SK-N-MC (cell line): ENCODE data around the gene CD99.

Experiments
- EZH2 ChIP-seq: fragments of 200-600 bp; sonication (generic); IDR thresholded peaks from one replicate; pipeline ENCODE4 v1.6.1; 2017; ENCODE audit warnings: antibody characterized with exemption
- POLR2AphosphoS5 ChIP-seq: IDR thresholded peaks from 2 replicates; pipeline ENCODE4 v1.6.1; 2012; ENCODE audit warnings: mild to moderate bottlenecking, low read depth, low read length, borderline replicate concordance

DNA sequence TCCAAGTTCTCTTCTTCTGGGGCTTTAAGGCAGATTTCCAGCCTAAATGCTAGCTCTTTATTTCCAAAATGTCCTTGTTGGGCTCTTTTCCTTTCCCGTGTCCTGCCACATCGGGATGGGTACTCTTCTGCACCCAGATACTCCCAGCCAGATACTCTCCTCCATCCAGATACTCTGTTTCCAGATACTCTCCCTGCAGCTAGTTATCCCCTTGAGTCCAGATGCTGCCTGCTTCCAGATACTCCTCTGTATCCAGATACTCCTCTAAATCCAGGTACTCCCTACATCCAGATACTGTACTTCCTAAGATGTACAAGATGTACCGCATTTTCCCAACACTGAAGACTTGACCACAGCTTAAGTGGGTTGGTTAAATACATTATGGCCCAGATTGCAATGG, 50.3 kb downstream of the CD99 start:
- no peak for TF ChIP-seq EZH2
- TF ChIP-seq POLR2AphosphoS5: no peak
